HG03520 (cell line): ENCODE results near the gene STYXL1.

ENCODE experiments used
- ATAC-seq: cut with Tn5 transposase; IDR thresholded peaks from one replicate; pipeline ENCODE4 v1.9.1; 2021; ENCODE audit warnings: mild to moderate bottlenecking, moderate library complexity; ENCODE audit not compliant: unreplicated experiment

The STYXL1 gene

DNA sequence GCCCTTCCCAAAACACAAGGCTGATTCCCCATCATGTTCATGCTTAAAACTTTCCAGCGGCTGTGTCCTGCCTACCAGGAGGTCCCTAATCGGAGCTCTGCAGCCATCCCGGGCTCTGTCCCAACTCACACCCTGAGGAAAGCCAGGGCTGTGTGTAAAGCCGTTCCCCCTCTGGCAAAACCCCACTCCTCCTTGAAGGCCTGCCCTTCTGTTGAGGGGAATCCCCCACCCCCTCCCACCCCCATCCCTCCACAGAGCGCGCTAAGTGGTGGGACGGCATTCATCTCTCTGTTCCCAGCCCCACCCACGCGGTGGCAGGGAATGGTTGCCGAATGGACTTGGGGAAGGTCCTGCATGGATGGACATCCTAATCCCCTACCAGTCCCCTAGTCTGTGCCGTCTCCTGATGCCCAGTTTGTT, 52.7 kb downstream of the STYXL1 start:
- ATAC-seq = no peak

DNA sequence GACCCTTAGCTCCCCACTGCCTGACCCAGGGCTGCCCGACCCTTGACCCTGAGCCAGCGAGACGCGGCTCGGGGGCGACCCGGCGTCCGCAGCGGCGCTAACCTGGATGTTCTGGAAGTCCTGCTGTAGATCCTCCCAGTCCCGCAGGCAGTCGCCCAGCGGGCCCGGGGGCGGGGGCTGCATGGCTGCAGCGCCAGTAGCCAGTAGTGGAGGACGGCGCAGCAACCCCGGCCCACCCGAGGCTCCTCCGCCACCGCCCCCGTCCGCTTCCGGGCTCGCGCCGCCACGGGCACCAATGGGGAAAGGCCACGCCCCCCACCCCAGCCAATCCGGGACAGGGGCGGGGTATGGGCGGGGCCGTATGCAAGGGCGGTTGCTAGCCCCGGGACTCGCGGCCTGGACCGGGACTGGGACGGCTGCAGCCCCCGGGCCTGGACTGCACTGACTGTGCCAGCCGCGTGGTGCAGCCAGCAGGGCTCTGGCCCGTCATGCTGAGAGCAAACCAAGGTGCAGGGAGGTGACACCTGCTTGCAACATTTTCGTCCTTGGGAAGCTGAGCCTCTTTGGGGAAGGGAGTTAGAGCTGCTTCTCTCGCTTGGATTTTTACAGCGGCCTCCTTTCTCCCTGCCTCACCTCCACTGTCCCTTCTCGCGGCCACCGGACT, 53.3 kb downstream of the STYXL1 start, which contains the start of gene TMEM120A:
TSS of gene TMEM120A (minus strand) at position 208 of the 664 bp plus-strand sequence. CDS start at position 183, 25 bp downstream.
- ATAC-seq = peak; percentile 93

DNA sequence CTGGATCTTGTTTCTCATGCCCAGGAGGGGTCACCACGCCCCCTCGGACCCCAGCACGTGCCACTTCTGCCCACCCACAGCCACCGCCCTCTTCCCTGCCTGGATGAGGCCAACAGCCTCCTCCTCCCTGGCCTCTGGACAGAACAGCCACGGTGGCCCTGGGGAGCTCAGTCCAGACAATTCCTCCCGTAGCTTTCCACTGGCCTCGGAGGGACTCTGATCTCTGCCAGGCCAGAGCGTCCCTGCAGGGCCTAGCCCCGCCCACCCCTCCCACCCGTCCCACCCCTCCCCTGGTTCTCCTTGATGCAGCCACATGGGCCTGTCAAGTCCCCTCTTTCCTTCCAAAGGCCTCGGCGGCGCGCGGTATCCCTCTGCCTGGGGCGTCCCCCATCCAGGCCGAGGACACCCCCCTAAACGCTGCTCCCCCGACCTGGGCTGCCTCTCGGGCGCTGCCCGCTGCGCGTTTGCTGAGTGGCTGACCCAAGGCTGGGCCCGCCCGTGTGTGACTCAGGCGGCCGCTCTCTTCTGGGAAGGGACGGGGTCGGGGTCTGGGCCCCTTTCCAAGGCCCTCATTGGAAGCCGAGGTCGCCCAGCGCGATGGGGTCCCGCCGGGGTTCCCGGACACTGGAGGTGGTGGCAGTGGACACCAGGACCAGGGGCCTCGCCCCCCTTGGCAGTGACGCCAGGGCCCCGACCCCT, 54.0 kb downstream of the STYXL1 start:
- ATAC-seq = peak; percentile 12

DNA sequence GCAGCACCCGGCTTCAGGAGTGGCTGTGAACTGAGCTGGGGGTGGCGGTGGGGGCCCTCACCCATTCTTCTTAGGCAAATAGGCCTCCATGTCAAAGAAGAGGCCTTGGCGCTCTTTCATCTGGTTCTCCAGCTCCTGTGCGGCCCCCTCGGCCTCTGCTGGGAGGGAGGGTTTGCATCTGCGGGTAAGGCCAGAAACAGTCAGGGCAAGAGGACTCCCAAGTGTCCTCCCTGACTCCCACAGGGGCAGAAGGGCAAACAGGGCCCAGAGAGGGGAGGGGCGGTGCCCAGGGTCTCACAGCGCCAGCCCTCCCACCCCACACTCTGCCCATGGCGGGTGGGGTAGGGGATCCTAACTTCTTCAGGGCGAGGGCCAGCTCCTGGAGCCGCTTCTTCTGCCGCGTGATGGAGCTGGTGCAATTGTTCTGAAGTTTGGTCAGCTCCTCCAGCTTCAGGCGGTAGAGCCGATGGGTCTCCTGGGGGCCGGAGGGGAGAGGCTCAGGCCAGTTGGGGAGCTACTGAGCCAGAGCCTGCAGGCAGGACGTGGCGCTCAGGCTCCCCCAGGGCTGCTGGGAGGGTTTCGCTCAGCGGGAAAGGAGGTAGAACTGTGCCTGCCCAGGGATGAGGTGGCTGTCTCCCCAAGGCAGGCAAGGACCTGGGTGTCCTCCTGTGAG, 55.6 kb downstream of the STYXL1 start:
- no peak for ATAC-seq

DNA sequence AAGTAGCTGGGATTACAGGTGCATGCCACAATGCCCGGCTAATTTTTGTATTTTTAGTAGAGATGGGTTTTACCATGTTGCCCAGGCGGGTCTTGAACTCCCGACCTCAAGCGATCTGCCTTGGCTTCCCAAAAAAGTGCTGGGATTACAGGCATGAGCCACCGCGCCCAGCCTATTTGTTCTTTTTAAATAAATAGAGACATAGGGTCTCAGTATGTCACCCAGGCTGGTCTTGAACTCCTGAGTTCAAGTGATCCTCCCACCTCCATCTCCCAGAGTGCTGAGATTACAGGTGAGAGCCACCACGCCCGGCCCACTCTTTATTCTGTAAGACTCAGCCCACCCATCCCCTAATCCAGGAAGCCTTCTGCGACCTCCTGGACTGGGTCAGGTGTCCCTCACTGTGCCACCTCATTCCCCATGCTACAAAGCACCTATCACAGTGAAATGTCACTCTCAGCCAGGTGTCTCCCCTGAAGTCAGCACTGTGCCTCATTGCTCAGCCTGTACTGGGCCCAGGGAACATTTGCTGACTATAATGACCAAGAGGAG, 56.2 kb downstream of the STYXL1 start:
- no peak for ATAC-seq

DNA sequence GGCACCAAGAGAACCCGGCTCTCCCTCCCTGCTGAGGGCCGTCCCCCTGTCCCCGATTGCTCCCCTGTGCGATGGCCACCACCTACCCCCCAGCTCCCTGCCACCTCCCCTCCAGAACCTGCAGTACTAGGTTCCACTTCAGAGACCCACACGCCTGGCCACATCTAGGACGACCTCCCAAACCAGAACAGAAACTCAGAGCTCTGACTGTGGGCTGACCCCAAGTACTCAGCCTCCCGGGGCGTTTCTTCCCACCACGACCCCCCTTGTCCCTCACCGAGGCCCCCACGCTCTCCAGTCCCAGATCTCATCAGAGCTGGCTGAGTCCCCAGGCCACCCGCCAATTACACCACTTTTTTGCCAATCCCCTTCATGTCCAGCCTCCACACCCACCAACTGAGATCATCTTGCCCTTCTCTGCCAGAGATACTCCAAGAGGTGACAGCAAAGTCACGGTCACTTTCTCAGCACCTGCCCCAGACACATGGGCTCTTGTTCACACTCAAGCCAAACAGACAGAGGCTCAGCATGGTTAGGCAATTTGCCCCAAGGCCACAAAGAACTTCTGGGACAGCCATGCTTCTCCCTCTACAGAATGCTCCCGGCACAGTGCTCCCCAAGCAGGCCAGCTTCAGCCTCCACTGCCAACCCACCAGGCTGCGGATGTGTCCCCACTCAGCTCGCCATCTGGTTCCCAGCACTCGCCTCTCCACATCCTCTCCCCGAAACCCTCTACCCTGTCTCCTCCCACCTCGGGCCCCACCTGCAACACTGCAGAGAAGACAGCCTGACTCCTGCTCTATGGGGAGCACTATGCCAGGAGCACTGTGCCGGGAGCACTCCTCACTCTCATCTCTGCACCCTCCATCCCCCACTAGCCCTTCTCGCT, 58.1 kb downstream of the STYXL1 start:
- no peak for ATAC-seq

DNA sequence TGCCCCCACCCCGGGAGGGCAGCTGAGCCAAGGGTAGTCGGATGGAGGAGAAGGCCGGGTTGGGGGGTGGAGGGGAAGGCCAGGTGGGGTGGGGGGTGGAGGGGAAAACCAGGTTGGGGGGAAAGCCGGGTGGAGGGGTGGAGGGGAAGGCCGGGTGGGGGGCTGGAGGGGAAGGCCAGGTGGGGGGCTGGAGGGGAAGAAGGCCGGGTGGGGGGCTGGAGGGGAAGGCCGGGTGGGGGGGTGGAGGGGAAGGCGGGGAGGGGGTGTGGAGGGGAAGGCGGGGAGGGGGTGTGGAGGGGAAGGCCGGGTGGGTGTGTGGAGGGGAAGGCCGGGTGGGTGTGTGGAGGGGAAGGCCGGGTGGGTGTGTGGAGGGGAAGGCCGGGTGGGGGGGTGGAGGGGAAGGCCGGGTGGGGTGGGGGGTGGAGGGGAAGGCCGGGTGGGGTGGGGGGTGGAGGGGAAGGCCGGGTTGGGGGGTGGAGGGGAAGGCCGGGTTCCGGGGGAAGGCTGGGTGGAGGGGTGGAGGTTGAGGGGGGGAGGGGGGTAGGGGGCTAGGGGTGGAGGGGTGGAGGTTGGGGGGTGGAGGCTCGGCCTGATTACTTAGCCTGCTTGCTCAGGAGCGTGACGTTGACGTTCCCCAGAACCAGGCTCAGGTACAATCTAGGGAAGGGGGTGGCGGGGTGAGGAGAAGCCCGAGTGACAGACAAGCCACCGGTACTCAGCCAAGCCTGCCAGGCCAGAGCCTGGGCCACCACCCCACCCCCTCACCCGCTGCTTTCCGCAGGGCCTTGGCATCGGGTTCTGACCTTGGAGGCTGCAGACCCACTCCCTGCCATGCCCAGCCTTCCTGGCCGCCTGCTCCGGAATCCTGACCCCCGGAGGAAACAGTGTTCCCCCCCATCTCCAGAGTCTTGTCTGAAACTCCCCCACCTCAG, 59.0 kb downstream of the STYXL1 start:
- no peak for ATAC-seq

DNA sequence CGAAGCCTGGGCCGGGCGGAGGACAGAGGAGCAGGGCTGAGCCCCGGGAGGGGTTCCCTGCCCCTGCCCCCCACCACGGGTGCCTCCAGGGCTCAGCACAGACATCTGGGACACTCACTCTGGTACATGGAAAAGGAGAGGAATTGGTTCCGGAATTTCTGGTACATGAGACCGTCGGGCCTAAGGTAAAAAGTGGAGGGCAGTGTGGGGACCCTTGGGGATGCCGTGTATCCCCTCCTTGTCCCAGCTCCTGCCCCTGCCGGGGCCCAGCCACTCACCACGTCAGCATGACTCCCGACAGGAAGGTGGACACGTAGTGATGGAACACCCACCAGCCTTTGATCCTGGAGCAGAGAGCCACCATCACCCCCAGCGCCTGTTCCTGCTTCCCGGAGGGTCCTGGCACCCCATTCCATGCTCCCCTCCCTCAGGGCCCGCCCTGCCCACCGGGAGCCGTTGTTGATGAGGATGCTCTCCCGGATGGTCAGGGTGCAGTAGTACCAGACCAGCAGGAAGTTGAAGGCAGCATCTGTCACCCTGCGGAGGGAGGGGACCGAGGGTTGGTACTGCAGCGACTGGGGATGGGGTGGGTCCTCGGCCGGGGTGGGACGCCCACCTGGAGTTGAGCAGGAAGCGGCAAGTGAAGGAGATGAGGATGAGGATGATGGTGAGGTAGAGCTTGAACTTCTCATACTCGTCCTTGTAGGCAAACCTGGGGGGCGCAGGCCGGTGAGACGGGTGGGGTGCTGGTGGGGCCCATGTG, 59.8 kb downstream of the STYXL1 start:
- no peak for ATAC-seq

DNA sequence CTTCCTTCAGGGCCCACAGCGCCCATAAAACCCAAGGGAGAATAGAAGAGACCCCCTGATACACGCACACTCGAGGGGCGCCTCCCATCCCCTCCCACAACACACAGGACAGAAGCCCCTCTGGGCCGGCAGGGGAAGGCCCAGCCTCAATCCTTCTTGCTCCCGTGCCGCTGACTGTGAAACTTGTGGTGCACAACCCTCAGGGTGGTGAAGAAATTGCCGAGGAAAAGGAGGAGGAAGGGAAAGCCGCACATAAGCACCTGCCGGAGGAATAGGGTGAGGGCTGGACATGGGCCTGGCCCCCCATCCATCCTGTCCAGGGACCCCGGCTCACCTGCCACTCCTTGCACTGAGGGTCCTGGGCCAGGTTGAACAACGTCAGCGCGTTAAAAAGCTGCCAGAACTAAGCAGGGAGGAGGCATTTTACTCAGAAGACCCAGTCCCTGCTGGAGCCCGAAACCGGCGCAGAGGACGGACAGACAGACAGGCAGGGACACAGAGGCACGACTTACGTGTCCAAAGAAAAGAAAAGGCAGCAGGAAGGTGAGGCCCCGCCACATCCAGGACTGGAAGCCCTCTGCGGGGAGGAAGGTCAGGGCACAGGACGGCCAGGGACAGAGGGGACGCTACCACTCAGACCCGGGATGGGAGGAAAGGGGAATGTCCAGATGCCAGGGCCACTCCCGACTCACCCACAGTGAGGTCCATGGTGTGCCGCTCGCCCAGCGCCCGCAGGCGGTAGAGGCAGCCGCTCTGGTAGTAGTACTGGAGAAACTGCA, 60.6 kb downstream of the STYXL1 start:
- ATAC-seq = no peak

DNA sequence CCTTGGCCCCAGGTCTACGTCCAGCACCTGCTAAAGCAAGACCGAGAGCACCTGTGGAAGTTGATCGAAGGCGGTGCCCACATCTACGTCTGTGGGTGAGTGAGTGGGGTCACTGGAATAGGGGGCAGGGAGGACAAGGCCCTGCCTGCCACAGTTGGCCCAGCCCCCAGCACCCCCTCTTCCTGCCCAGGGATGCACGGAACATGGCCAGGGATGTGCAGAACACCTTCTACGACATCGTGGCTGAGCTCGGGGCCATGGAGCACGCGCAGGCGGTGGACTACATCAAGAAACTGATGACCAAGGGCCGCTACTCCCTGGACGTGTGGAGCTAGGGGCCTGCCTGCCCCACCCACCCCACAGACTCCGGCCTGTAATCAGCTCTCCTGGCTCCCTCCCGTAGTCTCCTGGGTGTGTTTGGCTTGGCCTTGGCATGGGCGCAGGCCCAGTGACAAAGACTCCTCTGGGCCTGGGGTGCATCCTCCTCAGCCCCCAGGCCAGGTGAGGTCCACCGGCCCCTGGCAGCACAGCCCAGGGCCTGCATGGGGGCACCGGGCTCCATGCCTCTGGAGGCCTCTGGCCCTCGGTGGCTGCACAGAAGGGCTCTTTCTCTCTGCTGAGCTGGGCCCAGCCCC, 61.5 kb downstream of the STYXL1 start:
- ATAC-seq = no peak

DNA sequence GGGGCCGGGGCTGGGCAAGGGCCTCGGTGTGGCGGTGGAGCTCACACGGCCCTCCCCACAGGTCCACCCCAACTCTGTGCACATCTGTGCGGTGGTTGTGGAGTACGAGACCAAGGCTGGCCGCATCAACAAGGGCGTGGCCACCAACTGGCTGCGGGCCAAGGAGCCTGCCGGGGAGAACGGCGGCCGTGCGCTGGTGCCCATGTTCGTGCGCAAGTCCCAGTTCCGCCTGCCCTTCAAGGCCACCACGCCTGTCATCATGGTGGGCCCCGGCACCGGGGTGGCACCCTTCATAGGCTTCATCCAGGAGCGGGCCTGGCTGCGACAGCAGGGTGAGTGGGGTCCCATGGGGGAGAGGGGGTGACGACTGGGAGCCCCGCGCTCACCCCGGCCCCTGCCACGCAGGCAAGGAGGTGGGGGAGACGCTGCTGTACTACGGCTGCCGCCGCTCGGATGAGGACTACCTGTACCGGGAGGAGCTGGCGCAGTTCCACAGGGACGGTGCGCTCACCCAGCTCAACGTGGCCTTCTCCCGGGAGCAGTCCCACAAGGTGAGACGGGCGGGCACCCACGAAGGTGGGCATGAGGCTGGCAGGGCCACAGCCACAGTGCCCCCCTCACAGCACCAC, 62.2 kb downstream of the STYXL1 start:
- ATAC-seq = no peak

DNA sequence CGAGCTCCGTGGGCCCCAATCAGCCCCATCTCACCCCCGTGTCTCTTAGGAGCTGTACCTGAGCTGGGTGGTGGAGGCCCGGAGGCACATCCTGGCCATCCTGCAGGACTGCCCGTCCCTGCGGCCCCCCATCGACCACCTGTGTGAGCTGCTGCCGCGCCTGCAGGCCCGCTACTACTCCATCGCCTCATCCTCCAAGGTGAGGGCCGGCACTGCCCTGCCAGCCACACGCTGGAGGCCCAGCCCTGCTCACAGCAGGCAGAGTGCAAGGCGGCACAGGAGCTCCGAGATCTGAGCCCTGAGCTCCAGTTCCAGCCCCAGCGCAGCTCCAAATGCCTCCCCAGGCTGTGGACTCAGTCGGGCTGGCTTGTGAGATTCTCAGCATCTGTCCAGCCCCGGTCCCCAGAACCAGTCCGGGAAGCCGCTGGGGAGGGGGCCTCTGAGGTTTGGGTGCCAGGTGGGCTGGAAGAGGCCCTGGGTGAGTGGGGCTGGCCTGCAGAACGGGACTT, 62.7 kb downstream of the STYXL1 start:
- ATAC-seq = no peak

DNA sequence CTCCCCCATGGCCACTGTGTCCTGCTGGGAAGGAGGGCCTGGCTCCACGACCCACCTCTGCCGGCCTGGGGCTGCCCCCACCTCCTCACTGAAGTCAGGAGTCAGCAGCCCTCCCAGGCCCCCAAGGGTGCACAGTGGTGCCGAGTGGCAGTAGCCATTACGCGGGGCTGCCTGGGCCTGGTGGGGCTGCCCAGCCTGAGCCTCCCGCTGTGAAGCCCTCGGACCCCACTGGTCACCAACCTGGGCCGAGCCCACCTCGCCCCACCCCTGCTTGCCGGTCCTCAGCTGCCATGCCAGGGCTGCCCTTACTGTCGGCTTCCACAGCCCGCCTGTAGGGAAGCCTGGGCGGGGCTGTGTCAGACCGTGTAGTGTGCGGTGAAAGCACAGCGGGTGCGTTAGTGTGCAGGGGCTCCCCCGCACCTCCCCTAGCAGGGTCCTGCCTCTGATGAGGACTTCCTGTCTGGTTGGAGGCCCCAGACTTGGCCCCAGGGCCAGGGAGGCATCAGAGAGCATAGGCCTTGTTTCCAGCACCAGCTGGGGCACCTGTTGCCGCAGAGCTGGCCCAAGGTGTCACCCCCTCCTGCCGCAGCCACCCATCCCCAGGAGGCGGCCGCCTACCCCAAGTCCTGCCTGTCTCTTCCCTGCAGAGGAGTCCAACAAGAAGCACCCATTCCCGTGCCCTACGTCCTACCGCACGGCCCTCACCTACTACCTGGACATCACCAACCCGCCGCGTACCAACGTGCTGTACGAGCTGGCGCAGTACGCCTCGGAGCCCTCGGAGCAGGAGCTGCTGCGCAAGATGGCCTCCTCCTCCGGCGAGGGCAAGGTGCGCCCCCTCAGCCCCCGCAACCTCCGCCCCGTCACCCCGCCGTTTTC, 63.4 kb downstream of the STYXL1 start:
- ATAC-seq = no peak

DNA sequence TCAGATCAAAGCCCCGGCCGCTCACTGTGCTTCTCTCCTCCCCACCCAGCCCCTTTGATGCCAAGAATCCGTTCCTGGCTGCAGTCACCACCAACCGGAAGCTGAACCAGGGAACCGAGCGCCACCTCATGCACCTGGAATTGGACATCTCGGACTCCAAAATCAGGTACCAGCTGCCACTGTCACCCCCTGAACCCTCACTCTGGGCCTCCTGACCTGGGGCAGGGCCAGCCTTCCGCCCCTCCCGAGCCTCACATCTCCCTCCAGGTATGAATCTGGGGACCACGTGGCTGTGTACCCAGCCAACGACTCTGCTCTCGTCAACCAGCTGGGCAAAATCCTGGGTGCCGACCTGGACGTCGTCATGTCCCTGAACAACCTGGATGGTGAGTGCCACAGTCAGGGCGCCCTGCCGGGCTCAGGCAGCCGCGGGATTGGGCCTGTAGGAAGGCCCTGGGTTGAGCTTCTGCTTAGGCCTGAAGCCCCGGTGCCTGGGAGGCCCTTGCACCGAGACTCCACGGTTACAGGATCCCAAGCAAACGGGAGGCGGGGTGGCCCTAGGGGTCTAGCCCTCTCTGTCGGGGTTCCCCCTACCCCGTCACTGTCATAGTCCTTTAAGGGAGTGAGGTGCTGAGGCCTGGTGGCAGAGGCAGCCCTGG, 64.2 kb downstream of the STYXL1 start:
- ATAC-seq = no peak

DNA sequence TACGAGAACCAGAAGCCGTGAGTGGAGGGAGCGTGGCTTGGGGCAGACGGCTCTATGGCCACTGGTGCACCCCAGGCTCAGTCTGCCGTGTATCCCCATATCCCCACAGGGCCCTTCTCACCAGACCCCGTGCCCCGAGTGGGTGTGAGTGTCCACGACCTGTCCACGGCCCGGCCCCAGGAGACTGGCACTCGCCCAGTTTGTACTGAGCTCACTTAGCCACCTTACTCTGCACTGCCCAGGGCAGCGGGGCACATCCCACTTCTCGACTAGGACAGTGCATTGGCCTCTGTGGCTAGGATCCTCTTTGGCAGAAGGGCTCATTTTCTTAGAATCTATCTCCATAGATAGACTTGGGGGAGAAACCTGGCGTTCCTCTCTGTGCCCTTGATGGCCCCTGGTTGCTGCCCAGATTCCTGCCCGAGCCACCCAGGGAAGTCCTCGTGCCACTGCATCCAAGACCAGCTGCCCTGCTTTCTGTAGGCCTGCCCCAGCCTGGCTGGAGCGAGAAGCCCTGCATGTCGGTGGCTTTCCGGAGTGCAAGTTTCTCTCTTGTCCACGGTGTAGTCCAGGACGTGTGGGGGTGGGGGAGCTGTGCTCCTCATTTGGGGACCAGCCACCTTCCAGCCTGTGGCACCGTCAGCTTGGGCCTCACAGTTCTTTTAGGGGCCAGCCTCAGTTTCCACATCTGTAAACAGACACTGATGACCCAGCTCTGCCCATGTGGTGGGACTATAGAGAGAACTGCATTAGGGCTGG, 65.3 kb downstream of the STYXL1 start:
- no peak for ATAC-seq
